K562 (cell line): ENCODE results near the gene SLCO2A1. TPM values are rescaled to one million over a fixed set of nuclear protein-coding genes. Genes with fewer than 3 reads are reported as not detected.

Source experiments
- polyA plus RNA-seq, 8 experiments: library from polyadenylated mRNA; depleted of rRNA in 4 of 8; stranded (reverse) in 5 of 8; unstranded in 3 of 8; fragments of >200 nt; fragmentation: Nextera tagmentation in 2 of 8; fragmentation: Illumina TruSeq in 1 of 8; extraction: Ambion mirVana in 2 of 8; extraction: Trizol in 1 of 8; gene quantifications; 2 replicates each; pipeline versions ENCODE4 v1.2.1 to v1.2.3, GENCODE V29; 2011 to 2014; ENCODE audit warnings: inconsistent platforms in 1 of 8, missing spikeins in 1 of 8
- total RNA-seq, 7 experiments: library from RNA; depleted of rRNA in 6 of 7; stranded (reverse); fragments of >200 nt in 6 of 7; fragmentation: Illumina TruSeq in 2 of 7; extraction: Trizol in 2 of 7; gene quantifications; 2 replicates each; pipeline versions ENCODE4 v1.2.1 to v1.2.3, GENCODE V29; 2011 to 2021; ENCODE audit warnings: low replicate concordance in 1 of 7
- TF ChIP-seq, protein P1 (sequence below), 2 experiments: fragments of 450-650 bp; conservative IDR thresholded peaks; 2 replicates each; pipeline ENCODE4 v1.6.1; 2017; ENCODE audit warnings: mild to moderate bottlenecking in 2 of 2, moderate library complexity in 2 of 2
- TF ChIP-seq, protein P2 (sequence below): sonication (generic); formaldehyde crosslinking; IDR thresholded peaks from 2 replicates; pipeline ENCODE4 v1.8.0; 2022; ENCODE audit warnings: mild to moderate bottlenecking, missing genetic modification reagents

Gene SLCO2A1
- total and polyA plus RNA-seq, 9 of the 15 experiments (the other 6 are each of a cell fraction or from before 2014, with no cell fraction given), result 0.16 to 1.0 TPM; not detected in 7

DNA sequence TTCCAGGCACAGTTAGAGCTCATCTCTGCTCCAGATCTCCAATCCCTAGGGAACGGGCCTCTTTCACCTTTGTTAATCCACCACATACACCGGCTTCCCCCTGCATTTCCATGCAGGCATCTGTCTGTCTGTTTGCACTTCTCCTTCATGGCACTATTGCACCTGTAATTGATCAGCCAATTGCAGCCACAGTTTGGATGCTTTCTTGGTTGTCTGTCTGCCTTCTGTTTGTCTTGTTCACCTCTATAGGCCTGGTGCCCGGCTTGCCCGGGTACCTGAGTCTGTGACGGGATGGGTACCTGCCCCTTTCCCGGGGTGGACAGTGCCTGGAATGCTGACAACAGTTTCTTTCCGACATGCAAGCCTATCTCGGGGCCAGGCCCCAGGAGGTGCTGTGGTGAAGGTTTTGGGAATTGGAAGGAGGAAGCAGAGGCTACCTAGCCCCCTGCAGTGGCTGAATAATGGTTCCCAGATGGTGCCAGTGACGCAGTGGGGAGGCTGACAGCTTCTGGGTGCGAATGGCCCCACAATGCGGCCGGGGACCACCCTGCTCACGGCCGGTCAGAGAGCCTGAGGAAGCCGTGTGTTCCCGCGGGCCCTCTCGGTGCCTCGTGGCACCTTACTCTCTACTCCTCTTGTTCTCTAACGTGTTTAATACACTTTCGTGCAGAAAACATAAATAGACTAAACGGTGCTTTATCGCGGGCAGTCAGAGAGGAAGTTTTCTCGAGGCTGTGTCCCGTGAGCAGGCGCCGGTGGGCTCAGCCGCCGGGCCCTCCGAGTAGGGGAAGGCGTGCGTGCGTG, 102.8 kb downstream of the SLCO2A1 start (continued):
- TF ChIP-seq, protein P1, sequence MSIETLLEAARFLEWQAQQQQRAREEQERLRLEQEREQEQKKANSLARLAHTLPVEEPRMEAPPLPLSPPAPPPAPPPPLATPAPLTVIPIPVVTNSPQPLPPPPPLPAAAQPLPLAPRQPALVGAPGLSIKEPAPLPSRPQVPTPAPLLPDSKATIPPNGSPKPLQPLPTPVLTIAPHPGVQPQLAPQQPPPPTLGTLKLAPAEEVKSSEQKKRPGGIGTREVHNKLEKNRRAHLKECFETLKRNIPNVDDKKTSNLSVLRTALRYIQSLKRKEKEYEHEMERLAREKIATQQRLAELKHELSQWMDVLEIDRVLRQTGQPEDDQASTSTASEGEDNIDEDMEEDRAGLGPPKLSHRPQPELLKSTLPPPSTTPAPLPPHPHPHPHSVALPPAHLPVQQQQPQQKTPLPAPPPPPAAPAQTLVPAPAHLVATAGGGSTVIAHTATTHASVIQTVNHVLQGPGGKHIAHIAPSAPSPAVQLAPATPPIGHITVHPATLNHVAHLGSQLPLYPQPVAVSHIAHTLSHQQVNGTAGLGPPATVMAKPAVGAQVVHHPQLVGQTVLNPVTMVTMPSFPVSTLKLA (conservative IDR thresholded peaks at IDR 0.05), result 0 out of 4 replicates have a peak, but pooled peaks of 1 of the 2 experiments have one; percentile 19
- TF ChIP-seq, protein P2, sequence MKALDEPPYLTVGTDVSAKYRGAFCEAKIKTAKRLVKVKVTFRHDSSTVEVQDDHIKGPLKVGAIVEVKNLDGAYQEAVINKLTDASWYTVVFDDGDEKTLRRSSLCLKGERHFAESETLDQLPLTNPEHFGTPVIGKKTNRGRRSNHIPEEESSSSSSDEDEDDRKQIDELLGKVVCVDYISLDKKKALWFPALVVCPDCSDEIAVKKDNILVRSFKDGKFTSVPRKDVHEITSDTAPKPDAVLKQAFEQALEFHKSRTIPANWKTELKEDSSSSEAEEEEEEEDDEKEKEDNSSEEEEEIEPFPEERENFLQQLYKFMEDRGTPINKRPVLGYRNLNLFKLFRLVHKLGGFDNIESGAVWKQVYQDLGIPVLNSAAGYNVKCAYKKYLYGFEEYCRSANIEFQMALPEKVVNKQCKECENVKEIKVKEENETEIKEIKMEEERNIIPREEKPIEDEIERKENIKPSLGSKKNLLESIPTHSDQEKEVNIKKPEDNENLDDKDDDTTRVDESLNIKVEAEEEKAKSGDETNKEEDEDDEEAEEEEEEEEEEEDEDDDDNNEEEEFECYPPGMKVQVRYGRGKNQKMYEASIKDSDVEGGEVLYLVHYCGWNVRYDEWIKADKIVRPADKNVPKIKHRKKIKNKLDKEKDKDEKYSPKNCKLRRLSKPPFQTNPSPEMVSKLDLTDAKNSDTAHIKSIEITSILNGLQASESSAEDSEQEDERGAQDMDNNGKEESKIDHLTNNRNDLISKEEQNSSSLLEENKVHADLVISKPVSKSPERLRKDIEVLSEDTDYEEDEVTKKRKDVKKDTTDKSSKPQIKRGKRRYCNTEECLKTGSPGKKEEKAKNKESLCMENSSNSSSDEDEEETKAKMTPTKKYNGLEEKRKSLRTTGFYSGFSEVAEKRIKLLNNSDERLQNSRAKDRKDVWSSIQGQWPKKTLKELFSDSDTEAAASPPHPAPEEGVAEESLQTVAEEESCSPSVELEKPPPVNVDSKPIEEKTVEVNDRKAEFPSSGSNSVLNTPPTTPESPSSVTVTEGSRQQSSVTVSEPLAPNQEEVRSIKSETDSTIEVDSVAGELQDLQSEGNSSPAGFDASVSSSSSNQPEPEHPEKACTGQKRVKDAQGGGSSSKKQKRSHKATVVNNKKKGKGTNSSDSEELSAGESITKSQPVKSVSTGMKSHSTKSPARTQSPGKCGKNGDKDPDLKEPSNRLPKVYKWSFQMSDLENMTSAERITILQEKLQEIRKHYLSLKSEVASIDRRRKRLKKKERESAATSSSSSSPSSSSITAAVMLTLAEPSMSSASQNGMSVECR, result peak; percentile 56; the same call in 1 of the 2 replicates
